Ovary (tissue), 3 donors: ENCODE results near the gene MT1HL1.

Source experiments
- CTCF ChIP-seq, 3 donors: fragments of 450-650 bp in 2 of 3; fragments of 200-600 bp in 1 of 3; IDR thresholded peaks; one replicate each; pipeline versions ENCODE4 v1.5.1 to v1.8.0; 2016 to 2022; ENCODE audit warnings: antibody characterized with exemption in 3 of 3, mild to moderate bottlenecking in 1 of 3
- EP300 ChIP-seq: sonication (generic); formaldehyde crosslinking; IDR thresholded peaks from one replicate; pipeline ENCODE4 v1.6.1; 2017; ENCODE audit warnings: antibody characterized with exemption
- POLR2A ChIP-seq: fragments of 450-650 bp; IDR thresholded peaks from one replicate; pipeline ENCODE4 v1.6.1; 2017; ENCODE audit warnings: antibody characterized with exemption, mild to moderate bottlenecking, moderate library complexity
- donor health status: DM: no; HTN: no; CAD: no.

DNA sequence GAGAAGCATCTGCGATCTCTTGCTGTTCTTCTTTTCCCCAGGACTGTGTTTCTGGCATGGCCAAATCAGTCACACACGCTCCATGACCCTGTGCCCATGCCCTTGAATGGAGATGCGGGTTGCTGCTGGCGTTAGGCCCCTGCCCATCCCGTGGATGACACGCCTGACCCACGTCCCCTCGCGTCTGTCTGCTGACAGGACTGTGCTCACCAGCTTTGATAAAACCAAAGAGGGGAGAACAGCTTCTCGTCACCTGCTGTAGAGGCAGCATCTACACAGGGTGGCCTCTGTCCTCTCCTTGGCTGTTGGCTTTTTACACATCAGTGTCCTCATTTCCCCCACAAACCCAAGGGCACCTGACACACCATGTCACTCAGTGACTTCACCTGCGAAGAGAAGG is 6.9 kb downstream of the MT1HL1 start:
- no peak for TF ChIP-seq CTCF (IDR thresholded peaks at IDR 0.05)
- no peak for TF ChIP-seq POLR2A
- no peak for TF ChIP-seq EP300
